GM19395 (cell line): ENCODE measurements around the gene COL20A1.

Experiments used
- ATAC-seq: cut with Tn5 transposase; IDR thresholded peaks from one replicate; pipeline ENCODE4 v1.9.1; 2021; ENCODE audit warnings: mild to moderate bottlenecking, moderate library complexity; ENCODE audit not compliant: unreplicated experiment

Gene COL20A1

GRCh38 chr20:63359164-63359934 lies 66.4 kb downstream of the COL20A1 start:
- no peak for ATAC-seq

- no peak for ATAC-seq
Observed at GRCh38 chr20:63359937-63360849, 67.2 kb downstream of the COL20A1 start.

- ATAC-seq = no peak
Observed at GRCh38 chr20:63360850-63361518, 68.0 kb downstream of the COL20A1 start, which contains the start of gene CHRNA4. TSS of gene CHRNA4 (minus strand) at chr20:63361349. CDS start at chr20:63361165, 184 bp downstream.

- ATAC-seq = no peak
Observed at GRCh38 chr20:63361519-63362435, 68.8 kb downstream of the COL20A1 start.

GRCh38 chr20:63362436-63363009 lies 69.5 kb downstream of the COL20A1 start:
- ATAC-seq = no peak

- no peak for ATAC-seq
Observed at GRCh38 chr20:63363013-63363957, 70.3 kb downstream of the COL20A1 start.

GRCh38 chr20:63363981-63364561 lies 71.1 kb downstream of the COL20A1 start:
- ATAC-seq = no peak

GRCh38 chr20:63364801-63365585 lies 72.0 kb downstream of the COL20A1 start:
- no peak for ATAC-seq

GRCh38 chr20:63365601-63366389 lies 72.8 kb downstream of the COL20A1 start:
- no peak for ATAC-seq

GRCh38 chr20:63366390-63367365 lies 73.7 kb downstream of the COL20A1 start:
- no peak for ATAC-seq

- ATAC-seq = no peak
Observed at GRCh38 chr20:63367446-63368055, 74.6 kb downstream of the COL20A1 start.

GRCh38 chr20:63368151-63368550 lies 75.2 kb downstream of the COL20A1 start:
- ATAC-seq = no peak

GRCh38 chr20:63369024-63369530 lies 76.1 kb downstream of the COL20A1 start:
- no peak for ATAC-seq

- ATAC-seq = no peak
Observed at GRCh38 chr20:63369724-63370617, 77.0 kb downstream of the COL20A1 start.
